OCI-LY1 (cell line): ENCODE measurements around the gene SPIRE2.
A peak's percentile ranks its signal among the peaks of the same experiment; 100 is the strongest.

Experiments
- CTCF ChIP-seq: fragments of 200-600 bp; sonication (generic), shearing (Covaris generic); IDR thresholded peaks from 2 replicates; pipeline ENCODE4 v1.5.1; 2017; ENCODE audit warnings: mild to moderate bottlenecking, antibody characterized with exemption, low read length, moderate library complexity, mixed read lengths
- EZH2 ChIP-seq: fragments of 200-600 bp; sonication (generic), shearing (Covaris generic); IDR thresholded peaks from 2 replicates; pipeline ENCODE4 v1.8.0; 2017; ENCODE audit warnings: borderline replicate concordance, mixed run types, mild to moderate bottlenecking, antibody characterized with exemption, low read length, moderate library complexity, mixed read lengths

- peak; percentile 99 for TF ChIP-seq CTCF
- no peak for TF ChIP-seq EZH2
Observed at GRCh38 chr16:89860747-89861304, 32.6 kb downstream of the SPIRE2 start.
